Right ventricle myocardium inferior (tissue), 1 donor: Measurements from ENCODE around the gene PAGE2B. TPM values are rescaled to one million over a fixed set of nuclear protein-coding genes. Genes with fewer than 3 reads are reported as not detected.
"Not testable (repeated sequence)": the region's sequence is repeated elsewhere in the genome, so short reads cannot be mapped to it uniquely, and the experiment has no call there.

Experiments used
- ATAC-seq: fragments of 200-7000 bp; cut with Tn5 transposase; one replicate; pipeline ENCODE4 v1.9.1; 2020; ENCODE audit warnings: mild to moderate bottlenecking, moderate library complexity
- DNase-seq: peaks from one replicate; pipeline ENCODE4 v3.0.0; 2021; ENCODE audit errors: missing footprints
- intact Hi-C: fragments of 100-400 bp; cut with DNase I; formaldehyde crosslinking; loops from one replicate; pipeline ENCODE4 v1.11.0; 2022
- total RNA-seq: library from RNA; stranded (reverse); fragmentation: NEBNext Ultra II Directional; extraction: Animal tissue kit (Norgen Biotek cat#: 25700); gene quantifications from one replicate; pipeline ENCODE4 v1.2.1, GENCODE V29; 2021
- donor health status: DM: no; HTN: yes; CAD: no; lungs with severe emphysema.

Gene PAGE2B
- total RNA-seq, 1 donor from 2014 or later = not detected

GRCh38 chrX:55102754-55103153 lies 27.9 kb downstream of the PAGE2B start:
- DNase-seq (no peak), ATAC-seq (no peak)
- intact Hi-C loops = no loop called here

GRCh38 chrX:55107262-55107661 lies 32.4 kb downstream of the PAGE2B start:
- intact Hi-C loops = no loop called here
- DNase-seq = no peak
- ATAC-seq = no peak

- no peak for ATAC-seq
- DNase-seq = no peak
- intact Hi-C loops = no loop called here
These were observed 33.1 kb downstream of the PAGE2B start for GRCh38 chrX:55107911-55108310.

- ATAC-seq = no peak
- intact Hi-C loops = no loop called here
- DNase-seq = no peak
These were observed 34.5 kb downstream of the PAGE2B start for GRCh38 chrX:55109306-55109705.

- DNase-seq = no peak
- intact Hi-C loops = no loop called here
- ATAC-seq = no peak
These were observed 36.9 kb downstream of the PAGE2B start for GRCh38 chrX:55111578-55112254.

- intact Hi-C loops, ATAC-seq, DNase-seq: not testable (repeated sequence)
These were observed 41.8 kb downstream of the PAGE2B start for GRCh38 chrX:55116589-55116988.

GRCh38 chrX:55118574-55118973 lies 43.7 kb downstream of the PAGE2B start:
- ATAC-seq = no peak
- intact Hi-C loops = no loop called here
- no peak for DNase-seq

GRCh38 chrX:55119271-55119670 lies 44.4 kb downstream of the PAGE2B start:
- intact Hi-C loops = no loop called here
- no peak for ATAC-seq
- no peak for DNase-seq

- DNase-seq (no peak), ATAC-seq (no peak)
- intact Hi-C loops = no loop called here
These were observed 44.9 kb downstream of the PAGE2B start for GRCh38 chrX:55119712-55120111.

GRCh38 chrX:55120761-55121358 lies 46.0 kb downstream of the PAGE2B start:
- intact Hi-C loops = no loop called here
- no peak for DNase-seq

GRCh38 chrX:55123900-55124299 lies 49.1 kb downstream of the PAGE2B start:
- ATAC-seq (no peak), DNase-seq (no peak)
- intact Hi-C loops = no loop called here

More at GRCh38 chrX:55120761-55121358, 46.0 kb downstream of the PAGE2B start:
- no peak for ATAC-seq

- ATAC-seq (no peak), DNase-seq (no peak)
- intact Hi-C loops = no loop called here
These were observed 52.9 kb downstream of the PAGE2B start for GRCh38 chrX:55127692-55128091.

Other genes starting within 250 kb of the PAGE2B start
- gene TRO, start 154.2 kb upstream of the PAGE2B start, total RNA-seq = 1.8 TPM
- gene PFKFB1, start 80.8 kb upstream of the PAGE2B start, total RNA-seq = 0.16 TPM
- gene APEX2, start 74.7 kb upstream of the PAGE2B start, total RNA-seq = 8.3 TPM
- gene ALAS2, start 44.1 kb upstream of the PAGE2B start, total RNA-seq = 0.68 TPM
- not detected for gene PAGE2, start 14.0 kb downstream of the PAGE2B start, total RNA-seq
- not detected for gene PAGE5, start 145.3 kb downstream of the PAGE2B start, total RNA-seq
- not detected for gene PAGE3, start 189.9 kb downstream of the PAGE2B start, total RNA-seq